Measurements from ENCODE around the gene CHML.

- TF ChIP-seq CTCF (IDR thresholded peaks at IDR 0.05), result no peak
- no peak for TF ChIP-seq POLR2A (IDR thresholded peaks at IDR 0.05)
Measured at GRCh38 chr1:241645199-241645598, 5.0 kb upstream of the CHML start.
